HTR-8/SVneo (cell line): ENCODE data around the gene FBLN1.

Source experiments
- DNase-seq: peaks from one replicate; pipeline ENCODE4 v3.0.0; 2011; ENCODE audit warnings: low spot score, mixed read lengths; ENCODE audit not compliant: insufficient read length
- FAIRE-seq: peaks from 2 replicates; lab custom pipeline; 2011; peaks lifted over from hg19 to GRCh38; lab: Jason Lieb, UNC

Gene FBLN1

GRCh38 chr22:45499746-45500145, 2.9 kb upstream of the FBLN1 start:
- no peak for FAIRE-seq
- DNase-seq, result no peak

GRCh38 chr22:45503050-45503815, 550 bp downstream of the FBLN1 start:
- DNase-seq, result no peak

GRCh38 chr22:45503816-45504372, 1.2 kb downstream of the FBLN1 start:
- no peak for FAIRE-seq
- no peak for DNase-seq

More at GRCh38 chr22:45503050-45503815, 550 bp downstream of the FBLN1 start:
- no peak for FAIRE-seq

GRCh38 chr22:45504373-45505341, 2.0 kb downstream of the FBLN1 start:
- DNase-seq, result no peak
- no peak for FAIRE-seq

GRCh38 chr22:45505991-45506747, 3.5 kb downstream of the FBLN1 start:
- FAIRE-seq (no peak), DNase-seq (no peak)

GRCh38 chr22:45506816-45507360, 4.2 kb downstream of the FBLN1 start:
- no peak for FAIRE-seq

GRCh38 chr22:45507798-45508197, 5.1 kb downstream of the FBLN1 start:
- FAIRE-seq (no peak), DNase-seq (no peak)

More at GRCh38 chr22:45506816-45507360, 4.2 kb downstream of the FBLN1 start:
- DNase-seq, result no peak

- DNase-seq (no peak), FAIRE-seq (no peak)
Measured at GRCh38 chr22:45508814-45509213, 6.1 kb downstream of the FBLN1 start.

- DNase-seq (no peak), FAIRE-seq (peak; percentile 58)
Measured at GRCh38 chr22:45510376-45511232, 7.9 kb downstream of the FBLN1 start.

- DNase-seq (no peak), FAIRE-seq (no peak)
Measured at GRCh38 chr22:45511847-45512261, 9.2 kb downstream of the FBLN1 start.

GRCh38 chr22:45512363-45512762, 9.7 kb downstream of the FBLN1 start:
- DNase-seq (no peak), FAIRE-seq (no peak)

- DNase-seq, result no peak
- FAIRE-seq, result no peak
Measured at GRCh38 chr22:45515676-45516075, 13.0 kb downstream of the FBLN1 start.

GRCh38 chr22:45516163-45516562, 13.5 kb downstream of the FBLN1 start:
- DNase-seq (no peak), FAIRE-seq (no peak)

GRCh38 chr22:45516923-45517675, 14.4 kb downstream of the FBLN1 start:
- DNase-seq (no peak), FAIRE-seq (no peak)

GRCh38 chr22:45518136-45518535, 15.5 kb downstream of the FBLN1 start:
- FAIRE-seq (no peak), DNase-seq (no peak)

- DNase-seq (no peak), FAIRE-seq (no peak)
Measured at GRCh38 chr22:45518580-45518991, 15.9 kb downstream of the FBLN1 start.

GRCh38 chr22:45521178-45521577, 18.5 kb downstream of the FBLN1 start:
- no peak for FAIRE-seq

GRCh38 chr22:45522462-45522861, 19.8 kb downstream of the FBLN1 start:
- FAIRE-seq (no peak), DNase-seq (no peak)

More at GRCh38 chr22:45521178-45521577, 18.5 kb downstream of the FBLN1 start:
- no peak for DNase-seq
